Neural cell (in vitro differentiated cells): ENCODE data around the gene PAIP2.

Experiments used
- CTCF ChIP-seq: fragments of 450-650 bp; IDR thresholded peaks from 2 replicates; pipeline ENCODE4 v1.5.1; 2014; ENCODE audit warnings: antibody characterized with exemption, mild to moderate bottlenecking, moderate library complexity; ENCODE audit not compliant: poor library complexity, severe bottlenecking
- EP300 ChIP-seq: fragments of 450-650 bp; conservative IDR thresholded peaks from 2 replicates; pipeline ENCODE4 v1.6.1; 2014; ENCODE audit warnings: antibody characterized with exemption, mild to moderate bottlenecking, moderate library complexity; ENCODE audit not compliant: poor library complexity, severe bottlenecking
- EZH2 ChIP-seq: fragments of 200-600, 300-800 bp; shearing (Covaris generic), sonication (generic); IDR thresholded peaks from 2 replicates; pipeline ENCODE4 v1.6.1; 2014; ENCODE audit warnings: antibody characterized with exemption, low read length, borderline replicate concordance, mild to moderate bottlenecking; ENCODE audit not compliant: insufficient read depth, poor library complexity, severe bottlenecking
- MXI1 ChIP-seq: fragments of 450-650 bp; conservative IDR thresholded peaks from 2 replicates; pipeline ENCODE4 v1.6.1; 2014; ENCODE audit warnings: antibody characterized with exemption, mild to moderate bottlenecking; ENCODE audit not compliant: poor library complexity, severe bottlenecking
- POLR2AphosphoS5 ChIP-seq: IDR thresholded peaks from 2 replicates; pipeline ENCODE4 v1.6.1; 2012
- REST ChIP-seq: IDR thresholded peaks from 2 replicates; pipeline ENCODE4 v1.6.1; 2012; ENCODE audit warnings: borderline replicate concordance
- TAF1 ChIP-seq: IDR thresholded peaks from 2 replicates; pipeline ENCODE4 v1.6.1; 2012; ENCODE audit warnings: low read depth

DNA sequence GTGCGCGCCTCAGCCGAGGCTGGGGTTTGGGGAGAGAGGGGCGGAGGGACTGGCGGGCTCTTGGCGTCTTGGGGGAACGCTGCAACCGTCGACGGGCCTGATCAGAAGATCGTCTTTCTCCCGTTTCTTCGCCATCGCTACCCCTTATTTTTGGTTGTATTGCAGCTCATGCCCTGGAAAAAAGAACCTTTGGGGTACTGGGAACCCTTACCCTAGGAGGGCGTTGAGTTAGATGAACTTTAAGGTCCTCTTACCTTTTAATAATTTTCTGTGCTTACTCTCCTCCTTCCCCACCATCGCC lies 719 bp downstream of the PAIP2 start:
- TF ChIP-seq CTCF (no peak), EZH2 (no peak), TAF1 (no peak), POLR2AphosphoS5 (no peak), EP300 (no peak), MXI1 (no peak), REST (no peak)
